AG10803 (cell line): ENCODE results near the gene SGMS2.
A peak's percentile ranks its signal among the peaks of the same experiment; 100 is the strongest.

Experiments used
- DNase-seq: peaks from one replicate; pipeline ENCODE4 v3.0.0; 2010; ENCODE audit warnings: low read depth
- H3K4me3 ChIP-seq: 2 replicates; pipeline ENCODE4 v1.5.1; 2011; ENCODE audit warnings: mild to moderate bottlenecking, low read length, control low read depth
- CTCF ChIP-seq: conservative IDR thresholded peaks from 2 replicates; pipeline ENCODE4 v1.5.1; 2011; ENCODE audit warnings: mild to moderate bottlenecking, low read length, control low read depth, inconsistent platforms

Gene SGMS2

DNA sequence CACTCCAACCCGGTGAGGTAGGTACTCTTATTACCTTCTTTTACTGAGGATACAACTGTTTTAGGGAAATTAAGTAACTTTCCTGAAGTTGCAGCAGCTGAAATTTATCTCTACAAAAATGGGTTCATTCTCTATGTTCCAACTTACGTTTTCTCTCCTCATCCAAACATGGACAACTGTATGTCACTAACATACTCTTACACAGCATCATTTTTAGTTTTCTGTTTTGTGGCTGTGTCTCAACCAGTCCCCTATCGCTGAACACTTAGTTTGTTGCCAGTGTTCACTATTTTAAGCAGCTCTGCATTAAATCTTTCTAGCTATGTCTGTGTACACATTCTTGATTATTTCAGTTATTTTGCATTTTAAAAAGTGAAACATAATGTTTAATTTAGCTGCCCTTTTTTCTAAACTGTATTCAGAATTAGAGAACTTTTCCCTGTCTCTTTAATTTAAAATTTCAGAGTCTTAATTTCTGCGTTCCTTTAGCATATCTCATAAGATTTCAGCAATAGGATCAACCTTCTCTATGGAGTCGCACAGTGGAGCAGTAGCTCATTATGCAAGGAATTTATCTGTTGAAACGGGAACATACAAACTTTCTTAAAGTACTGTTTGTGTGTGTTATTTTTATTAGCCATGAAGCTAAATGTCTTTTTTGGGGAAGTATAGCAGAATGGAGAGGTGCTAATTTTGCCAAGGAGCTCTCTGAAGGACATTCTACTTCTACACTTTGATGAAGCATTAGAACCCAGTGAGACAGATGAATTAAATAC is 3.8 kb downstream of the SGMS2 start:
- DNase-seq = no peak
- no peak overlapping the region for H3K4me3 ChIP-seq
- no peak for TF ChIP-seq CTCF

- H3K4me3 ChIP-seq = no peak overlapping the region
- no peak for DNase-seq
- TF ChIP-seq CTCF = no peak
These were observed 6.4 kb downstream of the SGMS2 start for GRCh38 chr4:107831140-107831539.

DNA sequence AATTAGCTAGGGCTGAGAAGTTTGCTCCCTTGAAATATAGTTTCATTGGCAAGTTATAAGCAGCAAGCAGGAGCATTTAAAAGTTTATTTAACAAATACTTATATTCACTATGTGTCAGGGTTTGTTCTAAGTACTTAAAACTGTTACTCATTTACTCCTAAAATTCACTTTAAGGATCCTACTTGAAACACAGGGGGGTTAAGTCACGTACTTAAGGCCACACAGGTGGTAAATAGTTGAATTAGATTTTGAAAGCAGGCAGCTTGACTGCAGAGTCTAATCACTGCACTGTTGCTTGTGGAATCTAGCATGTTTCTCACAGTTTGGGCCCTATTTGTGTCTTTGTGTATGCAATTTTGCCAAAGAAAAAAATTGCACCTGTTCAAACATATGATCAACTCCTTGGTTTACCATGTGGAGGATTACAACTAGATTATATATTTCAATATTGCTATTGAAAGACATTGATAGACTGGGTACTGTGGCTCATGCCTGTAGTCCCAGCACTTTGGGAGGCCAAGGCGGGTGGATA is 7.6 kb downstream of the SGMS2 start:
- no peak overlapping the region for H3K4me3 ChIP-seq
- no peak for DNase-seq
- TF ChIP-seq CTCF = no peak

- TF ChIP-seq CTCF = no peak
- no peak overlapping the region for H3K4me3 ChIP-seq
- no peak for DNase-seq
These were observed 9.6 kb downstream of the SGMS2 start for GRCh38 chr4:107834241-107834794.

- H3K4me3 ChIP-seq = no peak overlapping the region
- no peak for TF ChIP-seq CTCF
- DNase-seq = peak; percentile 44
These were observed 10.7 kb downstream of the SGMS2 start for GRCh38 chr4:107835406-107835805.

DNA sequence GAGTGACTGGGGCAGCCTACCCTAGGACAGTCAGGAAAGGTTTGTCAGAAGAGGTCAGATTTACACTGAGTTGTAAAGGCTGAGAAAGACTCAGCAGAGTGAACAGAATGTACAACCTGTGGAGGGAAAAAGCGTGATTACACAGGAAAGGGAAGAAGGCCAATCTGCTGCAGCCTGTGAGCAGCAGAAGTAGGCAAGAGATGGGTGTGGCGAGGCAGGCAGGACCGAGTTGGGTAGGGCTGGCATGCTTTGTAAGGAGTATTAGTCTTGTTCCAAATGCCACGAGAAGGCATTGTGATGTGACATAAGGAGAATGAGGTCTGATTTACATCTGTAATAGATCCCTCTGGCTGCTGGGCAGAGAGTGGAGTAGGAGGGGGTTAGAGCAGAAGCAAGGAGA is 12.6 kb downstream of the SGMS2 start:
- no peak for DNase-seq
- no peak for TF ChIP-seq CTCF
- no peak overlapping the region for H3K4me3 ChIP-seq
